HL-60/S4 treated with retinoic acid at 250 ng/mL for 4 days and 3 days (cell line): Measurements from ENCODE around the gene ZCCHC4.
"Not testable (repeated sequence)": the region's sequence is repeated elsewhere in the genome, so short reads cannot be mapped to it uniquely, and the experiment has no call there.

Experiments
- in situ Hi-C: fragments of 300-500 bp; cut with MboI; formaldehyde crosslinking; loops from 2 replicates; pipeline ENCODE4 v1.7.0; 2022; ENCODE audit warnings: low sequenced_read_pairs

Gene ZCCHC4

DNA sequence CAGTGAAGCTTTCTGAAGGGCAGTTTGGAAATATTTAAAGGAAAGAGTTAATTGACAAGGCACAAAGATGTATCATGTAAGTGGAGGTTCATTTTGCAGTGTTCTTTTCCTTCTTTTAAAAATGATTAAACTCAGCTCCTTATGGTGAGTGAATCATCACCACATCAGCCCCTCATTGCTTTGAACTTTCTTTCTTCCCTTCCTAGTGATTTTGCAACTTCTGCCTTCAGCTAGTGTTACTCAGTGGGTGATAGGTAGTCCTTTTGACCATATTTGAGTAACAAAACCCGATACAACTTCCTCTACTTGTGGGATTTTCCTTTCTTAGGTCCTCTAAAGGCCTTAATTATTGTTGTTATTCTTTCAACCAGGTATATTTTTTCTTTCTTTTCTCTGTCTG lies 8.2 kb downstream of the ZCCHC4 start:
- in situ Hi-C loops = no loop called here

- in situ Hi-C loops = no loop called here
Observed at GRCh38 chr4:25321703-25322102, 9.1 kb downstream of the ZCCHC4 start.

DNA sequence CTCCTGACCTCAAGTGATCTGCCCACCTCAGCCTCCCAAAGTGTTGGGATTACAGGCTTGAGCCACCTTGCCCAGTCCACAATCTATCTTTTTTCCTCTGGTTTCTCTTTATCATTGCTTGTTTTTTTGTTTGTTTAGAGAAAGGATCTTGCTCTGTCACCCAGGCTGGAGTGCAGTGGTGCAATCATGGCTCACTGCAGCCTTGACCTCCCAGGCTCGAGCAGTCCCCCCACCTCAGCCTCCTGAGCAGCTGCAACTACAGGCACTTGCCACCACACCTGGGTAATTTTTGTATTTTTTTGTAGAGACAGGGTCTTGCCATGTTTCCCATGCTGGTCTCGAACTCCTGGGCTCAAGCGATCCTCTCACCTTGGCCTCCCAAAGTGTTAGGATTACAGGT lies 15.9 kb downstream of the ZCCHC4 start:
- in situ Hi-C loops = not testable (repeated sequence)

DNA sequence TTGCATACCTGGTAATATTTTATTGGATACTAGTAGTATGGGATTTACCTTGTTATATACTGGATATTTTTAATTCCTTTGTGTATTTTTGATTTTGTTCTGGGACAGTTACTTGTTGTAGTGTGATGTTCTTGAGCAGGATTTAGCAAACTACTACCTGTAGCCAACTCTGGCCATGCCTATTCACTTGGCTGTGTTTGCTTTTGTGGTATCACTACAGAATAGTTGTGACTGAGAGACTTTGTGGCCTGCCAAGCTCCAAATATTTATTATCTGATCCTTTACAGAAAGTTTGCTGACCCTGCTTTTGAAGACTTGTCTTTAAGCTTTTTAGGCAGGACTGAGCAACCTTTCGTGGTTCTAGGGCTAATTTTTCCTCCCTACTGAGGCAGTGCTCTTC lies 17.8 kb downstream of the ZCCHC4 start:
- in situ Hi-C loops = no loop called here

GRCh38 chr4:25330905-25331808 lies 18.6 kb downstream of the ZCCHC4 start:
- in situ Hi-C loops = no loop called here

DNA sequence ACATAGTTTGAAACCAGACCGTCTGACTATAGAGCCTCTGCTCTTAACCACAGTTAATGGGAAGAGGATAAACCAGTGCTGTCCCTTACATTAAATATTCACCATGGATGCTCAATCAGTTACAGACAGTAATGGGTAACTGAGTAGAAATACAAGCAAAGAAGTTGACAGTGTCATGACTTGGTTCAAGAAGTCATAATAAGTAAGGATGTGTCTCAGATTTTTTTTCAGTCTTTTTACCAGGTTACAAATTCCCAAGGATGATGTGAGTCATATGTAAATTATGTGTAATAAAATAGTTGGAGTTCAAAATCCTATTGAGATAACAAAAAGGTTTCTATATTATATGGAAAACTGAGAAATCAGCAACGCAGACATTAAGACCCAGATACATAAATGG lies 31.1 kb downstream of the ZCCHC4 start:
- in situ Hi-C loops = no loop called here

- in situ Hi-C loops = no loop called here
Observed at GRCh38 chr4:25345744-25346143, 33.2 kb downstream of the ZCCHC4 start.

GRCh38 chr4:25346913-25347312 lies 34.3 kb downstream of the ZCCHC4 start:
- in situ Hi-C loops = no loop called here

DNA sequence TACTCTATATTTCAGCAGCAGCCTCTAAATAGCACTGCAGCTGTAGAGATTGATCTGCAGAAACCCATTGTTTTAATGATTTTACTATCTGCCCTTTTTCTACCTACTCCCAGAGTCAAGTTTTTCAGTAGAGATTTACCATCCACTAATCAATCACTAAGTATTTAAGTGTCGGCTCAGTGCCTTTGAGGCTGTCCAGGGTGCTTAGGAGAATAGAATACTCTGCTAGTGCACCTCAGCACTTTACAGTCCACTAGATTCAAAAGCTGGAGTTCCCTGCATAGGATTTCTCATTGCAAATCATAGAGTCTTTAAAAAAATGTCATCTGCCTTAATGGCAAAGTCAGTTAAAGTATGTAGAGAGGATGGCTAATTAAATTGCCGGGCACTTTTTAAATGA lies 34.9 kb downstream of the ZCCHC4 start:
- in situ Hi-C loops = no loop called here

DNA sequence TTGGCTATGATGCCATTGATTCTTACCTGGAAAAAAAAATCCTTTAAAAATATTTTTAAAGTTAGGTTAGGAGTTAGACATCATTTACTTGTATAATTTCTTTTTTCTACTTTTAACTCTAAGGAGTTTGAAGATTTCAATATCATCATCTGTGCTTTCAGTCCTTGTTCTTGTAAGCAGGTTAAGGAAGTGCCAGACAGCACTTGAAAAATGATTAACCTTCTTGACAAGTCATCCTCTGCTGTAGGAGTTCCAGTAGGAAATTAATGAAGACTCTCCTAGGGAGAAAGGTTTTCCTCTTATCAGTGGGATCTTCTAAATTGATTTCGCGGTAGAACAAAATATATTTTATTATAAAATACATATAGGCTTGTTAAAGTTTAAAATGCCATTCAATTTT lies 35.4 kb downstream of the ZCCHC4 start:
- in situ Hi-C loops = no loop called here

GRCh38 chr4:25350561-25350960 lies 38.0 kb downstream of the ZCCHC4 start:
- in situ Hi-C loops = loop anchor here (25.0 kb wide), 1 partner anchor 338 kb away; no protein-coding TSS in a partner anchor

GRCh38 chr4:25351777-25352416 lies 39.3 kb downstream of the ZCCHC4 start:
- in situ Hi-C loops = loop anchor here (25.0 kb wide), 1 partner anchor 340 kb away; no protein-coding TSS in a partner anchor

DNA sequence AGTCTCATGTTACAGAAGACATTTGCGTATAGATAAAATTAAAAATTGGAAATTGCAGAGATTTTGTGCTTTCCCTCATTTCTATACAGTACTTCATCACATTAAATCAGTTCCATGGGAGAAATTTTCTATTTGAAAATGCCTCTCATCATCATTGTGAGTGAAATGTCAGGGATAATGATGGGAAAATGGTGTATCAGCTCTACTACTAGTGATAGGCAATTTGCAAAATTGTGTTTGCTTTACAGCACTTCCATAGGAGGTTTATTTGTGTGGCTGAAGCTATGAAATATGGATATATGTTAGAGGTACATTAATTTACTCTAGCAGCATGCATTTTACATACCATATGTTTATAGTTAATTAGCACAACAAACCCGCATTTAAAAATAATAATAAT lies 43.5 kb downstream of the ZCCHC4 start:
- in situ Hi-C loops = loop anchor here (25.0 kb wide), 1 partner anchor 344 kb away; no protein-coding TSS in a partner anchor

- in situ Hi-C loops = loop anchor here (25.0 kb wide), 1 partner anchor 346 kb away; no protein-coding TSS in a partner anchor
Observed at GRCh38 chr4:25358515-25359275, 46.1 kb downstream of the ZCCHC4 start.

- in situ Hi-C loops = loop anchor here (25.0 kb wide), 1 partner anchor 349 kb away; no protein-coding TSS in a partner anchor
Observed at GRCh38 chr4:25361253-25361652, 48.7 kb downstream of the ZCCHC4 start.

DNA sequence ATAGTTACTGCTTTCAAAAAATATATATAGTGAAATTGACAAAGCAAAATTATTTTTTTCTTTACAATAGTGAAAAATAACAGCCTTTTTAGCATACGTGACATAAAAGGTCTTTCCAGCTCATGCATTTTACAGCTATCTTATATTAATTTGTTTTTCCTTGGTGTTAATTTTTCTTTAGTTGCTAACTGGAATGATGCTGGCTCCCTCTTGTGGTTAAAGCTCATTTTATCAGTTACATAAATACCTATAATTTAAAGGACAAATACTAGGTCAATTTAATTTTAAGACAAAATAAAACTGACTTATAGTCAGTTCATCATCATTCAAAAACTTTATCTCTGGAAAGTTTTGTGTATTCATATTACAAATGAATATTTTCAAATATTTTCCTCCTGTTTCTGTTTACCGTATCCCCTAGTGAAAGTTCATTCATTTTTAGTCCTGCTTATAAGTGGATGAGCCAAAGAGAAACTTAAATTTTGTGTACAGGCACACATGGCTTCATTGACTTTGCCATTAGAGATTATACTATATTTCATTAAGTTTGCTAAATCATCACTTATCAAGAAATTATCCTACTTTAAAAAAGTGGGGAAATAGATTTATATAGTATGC lies 54.5 kb downstream of the ZCCHC4 start:
- in situ Hi-C loops = loop anchor here (25.0 kb wide), 1 partner anchor 355 kb away; no protein-coding TSS in a partner anchor

GRCh38 chr4:25367877-25368276 lies 55.3 kb downstream of the ZCCHC4 start:
- in situ Hi-C loops = loop anchor here (25.0 kb wide), 1 partner anchor 356 kb away; no protein-coding TSS in a partner anchor

GRCh38 chr4:25368315-25368714 lies 55.7 kb downstream of the ZCCHC4 start:
- in situ Hi-C loops = loop anchor here (25.0 kb wide), 1 partner anchor 356 kb away; no protein-coding TSS in a partner anchor

DNA sequence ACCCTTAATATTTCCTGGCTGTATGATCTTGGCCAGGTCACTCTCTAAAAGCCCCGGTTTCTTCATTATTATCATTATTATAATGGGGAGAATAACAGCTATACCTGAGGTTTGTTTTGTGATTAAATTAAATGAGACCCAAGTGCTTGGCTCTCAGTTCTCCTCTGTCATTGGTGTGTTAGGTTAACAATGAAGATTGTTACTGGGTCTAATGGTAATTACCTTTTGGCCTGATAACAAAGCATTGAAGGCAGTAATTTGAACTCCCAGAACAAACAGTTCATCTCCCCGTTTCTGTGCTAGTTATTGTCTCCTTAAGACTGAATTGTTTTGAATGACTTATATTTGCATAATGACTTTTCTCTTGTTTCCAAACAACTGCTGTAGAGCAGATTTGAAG lies 57.7 kb downstream of the ZCCHC4 start:
- in situ Hi-C loops = loop anchor here (25.0 kb wide), 1 partner anchor 358 kb away; no protein-coding TSS in a partner anchor

DNA sequence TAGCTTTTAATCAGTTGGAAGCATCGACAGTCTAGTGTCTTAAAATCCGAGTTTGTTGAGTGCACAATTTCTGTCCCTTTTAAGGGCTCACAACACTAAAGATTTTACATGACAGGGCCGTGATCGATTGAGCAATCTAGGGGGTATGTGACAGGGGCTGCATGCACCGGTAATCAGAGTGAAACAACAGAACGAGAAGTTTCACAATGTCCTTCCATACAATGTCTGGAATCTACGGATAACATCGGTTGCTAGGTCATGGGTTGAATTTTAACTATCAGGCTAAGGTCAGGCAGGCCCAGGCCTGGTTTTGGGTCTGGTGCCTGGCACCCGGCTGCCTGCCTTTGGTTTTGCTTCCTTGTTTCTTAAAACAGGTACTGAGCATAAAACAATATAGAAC lies 60.0 kb downstream of the ZCCHC4 start:
- in situ Hi-C loops = loop anchor here (25.0 kb wide), 1 partner anchor 360 kb away; no protein-coding TSS in a partner anchor
